GM10847 (cell line): ENCODE measurements around the gene DDX20.

Source experiments
- POLR2A ChIP-seq: IDR thresholded peaks from 2 replicates; pipeline ENCODE4 v1.6.1; 2011; ENCODE audit not compliant: insufficient read length; ENCODE audit errors: extremely low read depth

DDX20 gene

DNA sequence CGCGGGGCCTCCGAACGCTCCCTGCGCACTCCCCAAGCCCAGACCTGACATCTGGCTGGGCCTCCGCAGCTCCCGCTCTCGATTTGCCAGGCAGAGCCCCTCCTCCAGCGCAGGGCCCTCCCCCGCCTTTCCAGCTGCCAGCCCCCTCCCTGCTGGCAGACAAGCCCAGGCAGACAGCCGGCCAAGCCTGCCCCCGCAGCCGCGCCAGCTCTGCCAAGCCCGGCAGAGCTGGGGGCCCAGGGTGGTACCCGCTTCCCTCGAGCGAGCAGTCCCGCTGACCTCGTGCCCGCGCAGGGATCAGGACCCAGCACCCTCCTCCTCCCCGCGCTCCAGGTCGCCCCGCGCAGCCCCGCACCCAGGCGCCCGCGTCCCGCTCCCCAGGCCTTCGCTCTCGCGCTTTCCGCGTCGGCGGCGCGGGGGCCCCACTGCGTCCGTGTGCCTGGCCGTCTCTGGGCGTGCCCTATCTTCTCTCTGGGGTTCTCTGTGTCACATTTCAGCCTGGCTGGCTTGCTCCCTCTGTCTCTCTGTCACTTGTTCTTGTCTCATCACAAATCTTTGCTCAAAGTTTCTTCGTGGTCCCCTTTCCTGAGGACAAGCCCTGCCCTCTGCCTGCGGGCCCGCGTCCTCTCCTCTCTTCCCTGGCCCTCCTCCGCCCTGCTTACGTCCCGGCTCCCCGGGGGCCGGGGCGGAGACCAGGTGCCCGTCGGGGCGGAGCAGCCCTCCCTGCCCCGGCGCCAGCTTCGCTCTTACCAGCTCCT lies 17.1 kb upstream of the DDX20 start:
- peak; percentile 14 for TF ChIP-seq POLR2A

DNA sequence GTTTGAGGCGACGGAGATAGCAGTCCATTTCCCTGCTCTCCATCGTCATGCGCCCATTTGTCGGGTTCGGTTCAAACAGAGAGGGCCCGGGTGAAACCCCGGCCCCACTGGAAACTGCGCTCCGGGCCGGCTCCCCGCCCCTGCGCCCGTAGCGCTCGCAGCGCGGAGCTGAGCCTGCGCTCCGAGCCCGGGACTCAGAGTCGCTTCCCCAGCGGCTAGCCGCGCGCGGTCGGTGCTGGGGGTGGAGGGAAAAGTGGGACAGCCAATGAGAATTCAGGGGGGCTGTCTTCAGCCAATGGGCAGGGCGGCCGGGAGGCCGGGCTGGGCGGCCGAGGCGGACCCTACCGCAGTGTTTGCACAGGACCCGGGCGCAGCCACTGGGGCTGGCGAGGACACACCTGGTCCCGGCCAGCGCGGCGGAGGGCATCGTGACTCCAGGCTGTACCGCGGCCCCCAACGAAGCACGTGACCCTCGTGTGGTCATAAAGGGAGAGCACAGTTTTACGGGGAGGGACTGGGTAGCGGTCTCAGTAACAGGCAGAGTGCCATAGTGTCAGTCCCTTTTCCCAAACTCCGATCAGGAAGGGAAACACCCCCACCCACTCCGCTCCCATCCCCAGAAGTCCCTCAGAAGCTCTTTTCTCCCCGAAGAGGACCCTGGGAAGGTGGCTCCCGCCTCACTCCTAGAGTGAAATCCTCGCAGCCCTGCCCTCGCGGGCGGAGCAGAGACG lies 16.3 kb upstream of the DDX20 start, which contains the start of gene INKA2:
Gene INKA2 (minus strand): TSS at position 202 of the 731 bp plus-strand sequence. CDS start 153 bp downstream, at position 49.
- peak; percentile 50 for TF ChIP-seq POLR2A

DNA sequence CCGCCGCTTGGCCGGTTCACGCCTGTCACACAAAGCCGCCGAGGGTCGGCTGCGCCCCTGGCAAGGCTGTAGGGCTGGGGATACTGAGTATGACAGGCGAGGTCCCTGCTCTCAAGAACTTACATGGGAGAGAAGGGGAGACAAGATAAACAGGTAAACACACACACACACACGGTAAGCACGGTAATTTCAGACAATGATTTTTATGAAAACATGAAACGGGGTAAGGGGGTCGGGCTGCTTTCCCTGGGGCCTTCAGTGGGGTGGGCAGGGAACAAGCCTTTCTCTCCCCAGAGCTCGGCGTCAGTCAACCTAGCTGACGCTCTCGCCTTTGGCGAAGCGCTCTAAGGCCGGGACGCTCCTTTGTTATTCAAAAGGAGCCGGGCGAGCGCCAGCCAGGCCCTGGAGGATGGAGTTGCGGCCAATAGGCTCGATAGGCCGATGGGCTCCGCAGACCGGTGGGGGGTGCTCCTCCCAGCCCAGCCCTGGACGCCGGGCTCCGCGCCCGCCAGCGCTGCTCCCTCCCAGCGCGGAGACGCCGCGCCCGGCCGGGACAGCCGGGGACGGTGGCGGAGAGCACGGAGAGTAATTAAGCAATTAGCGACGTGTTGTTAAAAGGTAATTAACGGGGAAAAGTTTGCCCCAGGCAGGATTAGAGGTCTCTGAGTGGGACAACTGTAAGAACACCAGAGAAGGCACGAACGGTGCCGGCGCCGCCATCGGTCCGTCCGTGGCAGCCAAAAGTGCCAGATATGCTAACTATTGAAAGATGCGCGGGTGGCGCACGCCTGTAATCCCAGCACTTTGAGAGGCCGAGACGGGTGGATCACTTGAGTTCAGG lies 15.6 kb upstream of the DDX20 start:
- TF ChIP-seq POLR2A, result no peak

GRCh38 chr1:111742938-111743549 lies 12.7 kb upstream of the DDX20 start:
- no peak for TF ChIP-seq POLR2A

GRCh38 chr1:111743679-111744101 lies 12.0 kb upstream of the DDX20 start:
- no peak for TF ChIP-seq POLR2A

DNA sequence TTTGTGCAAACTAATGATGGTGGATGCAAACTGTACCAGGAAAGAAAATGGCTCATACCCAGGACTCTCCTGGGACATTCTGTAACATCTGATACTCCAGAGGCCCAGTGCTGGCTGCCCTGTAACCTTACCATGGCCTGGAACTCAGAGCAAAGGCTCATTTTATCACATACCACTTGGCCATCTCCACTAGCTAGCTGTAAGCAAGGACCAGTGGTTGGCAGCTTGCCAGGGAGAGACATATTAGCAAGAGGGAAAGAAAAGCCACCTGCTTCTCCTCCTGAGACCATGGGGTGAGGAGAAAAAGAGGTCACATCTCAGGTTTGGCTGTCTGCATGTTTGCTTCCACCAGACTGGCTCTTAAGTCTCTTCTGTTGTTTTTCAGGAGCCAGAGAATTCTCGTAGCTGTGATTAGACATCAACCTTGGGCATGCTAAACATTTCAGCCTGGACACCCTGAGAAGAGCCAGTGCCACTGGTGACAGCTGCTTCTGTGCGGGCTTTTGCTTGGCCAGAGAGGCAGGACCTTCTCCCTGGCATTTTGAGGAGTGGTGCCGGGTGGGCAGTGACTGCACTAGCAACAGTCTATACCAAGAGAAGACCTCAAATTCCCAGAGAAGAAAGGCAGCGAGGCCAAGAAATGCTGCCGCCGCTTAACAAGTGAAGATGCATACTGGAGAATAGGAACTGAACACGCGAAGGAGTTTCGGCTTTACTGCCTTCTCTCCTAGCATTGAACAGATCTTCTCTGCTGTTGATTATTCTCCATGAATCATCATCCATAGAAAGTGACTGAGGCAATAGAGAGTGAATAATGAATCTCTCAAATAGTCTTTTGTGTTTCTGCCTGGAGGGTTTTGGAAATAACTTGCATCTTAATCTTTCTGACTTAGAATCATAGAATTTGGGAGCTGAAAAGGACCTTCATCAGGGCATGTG lies 9.8 kb upstream of the DDX20 start:
- TF ChIP-seq POLR2A, result no peak

- TF ChIP-seq POLR2A, result no peak
These were observed 9.1 kb upstream of the DDX20 start for GRCh38 chr1:111746614-111746999.

- no peak for TF ChIP-seq POLR2A
These were observed 8.4 kb upstream of the DDX20 start for GRCh38 chr1:111747282-111747734.

DNA sequence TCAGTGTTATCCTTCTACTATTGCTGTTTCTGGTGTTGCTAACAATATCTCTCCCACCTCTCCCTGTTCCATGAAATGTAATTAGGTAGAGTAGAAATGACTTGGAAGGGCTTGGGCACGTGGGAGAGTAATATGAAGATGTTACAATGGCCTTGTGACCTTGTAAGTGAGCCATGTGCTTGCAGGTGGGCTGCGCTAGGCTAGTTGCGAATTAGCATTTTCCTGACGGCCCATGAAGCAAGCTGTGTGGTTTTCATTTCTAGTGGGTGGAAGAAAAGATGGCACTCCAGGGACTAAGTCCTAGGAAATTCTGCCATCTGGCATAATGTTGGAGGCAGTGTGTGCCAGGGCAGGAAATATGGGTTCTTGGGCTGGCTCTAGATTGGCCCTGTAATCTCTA lies 7.8 kb upstream of the DDX20 start:
- no peak for TF ChIP-seq POLR2A

DNA sequence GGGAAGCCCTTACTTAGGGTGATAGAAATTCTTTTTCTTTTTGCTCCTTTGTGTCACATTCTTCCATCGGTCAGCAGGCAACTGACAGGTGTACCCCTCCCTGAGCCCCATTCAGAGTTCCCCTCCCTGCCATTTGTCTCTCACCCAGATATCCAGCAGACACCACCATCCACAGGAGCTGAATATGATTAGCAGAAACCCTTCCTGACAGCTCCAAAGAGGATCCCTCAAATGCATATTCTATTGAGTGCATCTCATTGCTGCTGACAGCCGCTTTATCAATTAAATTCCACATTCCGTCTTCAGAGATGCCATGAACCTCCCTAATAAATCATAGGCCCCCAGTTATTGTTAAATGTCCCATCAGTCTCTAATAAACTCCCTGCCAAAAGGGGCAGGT lies 6.1 kb upstream of the DDX20 start:
- no peak for TF ChIP-seq POLR2A

- no peak for TF ChIP-seq POLR2A
These were observed 4.8 kb upstream of the DDX20 start for GRCh38 chr1:111750856-111751255.

DNA sequence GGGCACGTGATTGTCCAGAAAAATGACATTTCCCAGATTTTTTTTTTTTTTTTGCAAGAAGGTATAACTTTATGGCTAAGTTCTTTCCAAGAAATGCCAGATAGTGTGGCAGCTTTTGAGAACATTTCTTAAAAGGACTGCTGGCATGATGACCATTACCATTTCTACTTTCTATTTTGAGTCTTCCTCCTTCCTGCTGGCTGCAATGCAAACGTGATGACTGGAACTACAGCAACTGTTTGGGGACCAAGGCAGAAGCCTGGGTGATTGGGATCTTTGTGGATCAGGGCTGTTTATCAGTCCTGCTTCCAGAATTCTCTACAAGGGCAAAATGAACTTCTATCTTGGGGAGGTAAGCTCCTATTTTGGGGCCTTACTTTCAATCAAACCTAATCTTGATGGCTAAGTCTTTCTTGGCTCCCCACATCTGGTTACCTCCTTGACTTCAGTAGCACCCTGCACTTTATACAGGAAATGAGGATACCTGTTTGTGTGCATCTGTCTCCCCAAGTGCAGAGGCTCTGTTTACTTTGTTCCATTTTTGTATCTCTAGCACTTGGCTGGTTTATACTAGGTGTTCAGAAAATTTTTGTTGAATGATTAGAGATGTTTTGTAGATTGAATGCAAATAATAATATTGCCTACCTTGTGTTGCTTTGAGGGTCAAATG lies 3.7 kb upstream of the DDX20 start:
- no peak for TF ChIP-seq POLR2A

DNA sequence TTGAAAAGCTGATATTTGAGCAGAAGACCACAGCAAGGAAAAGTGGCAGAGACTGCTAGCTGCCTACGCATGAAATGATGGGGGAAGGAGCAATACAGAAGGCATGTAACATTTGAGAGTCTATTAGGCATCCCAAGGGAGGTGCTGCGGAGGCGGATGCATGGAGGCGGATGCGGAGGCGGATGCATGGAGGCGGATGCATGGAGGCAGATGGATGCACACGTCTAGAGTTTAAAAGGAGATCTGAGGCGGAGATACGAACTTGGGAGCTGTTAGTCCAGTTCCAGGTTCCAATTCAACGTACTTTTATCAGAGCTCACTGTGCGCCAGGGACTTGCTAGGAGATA lies 744 bp upstream of the DDX20 start:
- no peak for TF ChIP-seq POLR2A

GRCh38 chr1:111756124-111756513 lies 418 bp downstream of the DDX20 start:
- no peak for TF ChIP-seq POLR2A
